ENCODE data around the gene TCEA2. TPM values are rescaled to one million over a fixed set of nuclear protein-coding genes. Genes with fewer than 3 reads are reported as not detected.

The TCEA2 gene
- total RNA-seq, 1 donor from 2014 or later: 23.2 TPM

DNA sequence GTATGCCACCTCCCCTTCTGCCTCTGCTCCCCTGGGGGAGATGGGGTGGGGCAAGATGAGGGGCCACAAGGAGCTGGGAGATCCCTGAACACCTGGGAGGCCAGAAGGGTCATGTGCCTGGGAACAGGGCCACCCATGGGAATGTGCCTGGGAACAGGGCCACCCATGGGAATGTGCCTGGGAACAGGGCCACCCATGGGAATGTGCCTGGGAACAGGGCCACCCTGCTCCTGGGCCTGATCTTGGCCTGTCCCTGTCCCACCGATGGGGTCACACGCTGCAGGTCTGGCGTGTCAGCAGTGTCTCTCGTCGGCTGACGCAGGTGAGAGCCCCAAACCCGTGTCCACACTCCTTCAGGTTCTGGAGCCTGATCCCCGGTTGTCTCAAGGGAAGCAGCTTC, 12.0 kb downstream of the TCEA2 start:
- Mint-ChIP-seq H3K36me3 (no peaks in the 10 kb centered on the region), H3K4me1 (peaks cover 5% of the 10 kb centered on the region), H3K4me3 (no peak overlapping the region), H3K27me3 (ENCODE audit: insufficient read depth, low read depth) (no peaks in the 10 kb centered on the region), H3K27ac (no peak overlapping the region), H3K9me3 (no peaks in the 10 kb centered on the region)
- Histone ChIP-seq H3F3A (ENCODE audit: low read depth) (peaks cover 13% of the 10 kb centered on the region), H3K79me2 (ENCODE audit: low read depth) (no peaks in the 10 kb centered on the region), H3K4me2 (no peak overlapping the region), H3K9ac (no peak overlapping the region), H4K20me1 (ENCODE audit: low read depth) (peaks cover 6% of the 10 kb centered on the region), H3K9me3 (ENCODE audit: low read depth) (no peaks in the 10 kb centered on the region), H3K27ac (no peak overlapping the region), H3K27me3 (peaks cover 8% of the 10 kb centered on the region), H2AFZ (replicated peaks) (no peak overlapping the region), H3K4me3 (no peak overlapping the region), H3K4me1 (peaks cover 7% of the 10 kb centered on the region), H3K36me3 (no peaks in the 10 kb centered on the region)
- TF ChIP-seq EZH2 (IDR thresholded peaks at IDR 0.05): no peak
- DNase-seq (ENCODE audit: low spot score): no peak

DNA sequence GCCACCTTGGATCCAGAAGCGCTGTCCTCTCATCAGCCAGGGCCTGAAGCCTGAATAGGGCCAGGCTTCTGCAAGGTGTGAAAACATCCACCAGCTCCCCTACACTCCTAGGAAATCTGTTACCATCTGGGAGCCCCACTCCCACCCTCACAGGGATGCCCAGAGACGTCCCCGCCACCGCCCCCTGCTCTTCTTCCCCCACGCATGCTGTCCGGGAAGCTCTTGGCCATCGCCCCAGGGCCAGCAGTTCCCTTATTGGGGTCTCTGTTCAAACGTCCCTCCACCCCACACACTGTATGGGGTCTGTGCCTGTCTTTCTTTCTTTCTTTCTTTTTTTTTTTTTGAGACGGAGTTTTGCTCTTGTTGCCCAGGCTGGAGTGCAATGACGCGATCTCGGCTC, 12.6 kb downstream of the TCEA2 start:
- H3K79me2 ChIP-seq (ENCODE audit: low read depth): no peaks in the 10 kb centered on the region
- H3K4me1 ChIP-seq: peaks cover 10% of the 10 kb centered on the region
- no peak overlapping the region for H3K9ac ChIP-seq
- H2AFZ ChIP-seq (replicated peaks): no peak overlapping the region
- peaks cover 19% of the 10 kb centered on the region for H3F3A ChIP-seq (ENCODE audit: low read depth)
- H3K27me3 Mint-ChIP-seq (ENCODE audit: insufficient read depth, low read depth): no peaks in the 10 kb centered on the region
- H3K9me3 ChIP-seq (ENCODE audit: low read depth): no peaks in the 10 kb centered on the region
- H3K4me1 Mint-ChIP-seq: peaks cover 10% of the 10 kb centered on the region
- H3K9me3 Mint-ChIP-seq: no peaks in the 10 kb centered on the region
- DNase-seq (ENCODE audit: low spot score): no peak
- H3K27ac ChIP-seq: no peak overlapping the region
- peaks cover 14% of the 10 kb centered on the region for H3K27me3 ChIP-seq
- no peaks in the 10 kb centered on the region for H3K36me3 Mint-ChIP-seq
- peaks cover under 1% of the 10 kb centered on the region for H4K20me1 ChIP-seq (ENCODE audit: low read depth)
- TF ChIP-seq EZH2phosphoT487 (IDR thresholded peaks at IDR 0.05): no peak
- TF ChIP-seq, protein P1, sequence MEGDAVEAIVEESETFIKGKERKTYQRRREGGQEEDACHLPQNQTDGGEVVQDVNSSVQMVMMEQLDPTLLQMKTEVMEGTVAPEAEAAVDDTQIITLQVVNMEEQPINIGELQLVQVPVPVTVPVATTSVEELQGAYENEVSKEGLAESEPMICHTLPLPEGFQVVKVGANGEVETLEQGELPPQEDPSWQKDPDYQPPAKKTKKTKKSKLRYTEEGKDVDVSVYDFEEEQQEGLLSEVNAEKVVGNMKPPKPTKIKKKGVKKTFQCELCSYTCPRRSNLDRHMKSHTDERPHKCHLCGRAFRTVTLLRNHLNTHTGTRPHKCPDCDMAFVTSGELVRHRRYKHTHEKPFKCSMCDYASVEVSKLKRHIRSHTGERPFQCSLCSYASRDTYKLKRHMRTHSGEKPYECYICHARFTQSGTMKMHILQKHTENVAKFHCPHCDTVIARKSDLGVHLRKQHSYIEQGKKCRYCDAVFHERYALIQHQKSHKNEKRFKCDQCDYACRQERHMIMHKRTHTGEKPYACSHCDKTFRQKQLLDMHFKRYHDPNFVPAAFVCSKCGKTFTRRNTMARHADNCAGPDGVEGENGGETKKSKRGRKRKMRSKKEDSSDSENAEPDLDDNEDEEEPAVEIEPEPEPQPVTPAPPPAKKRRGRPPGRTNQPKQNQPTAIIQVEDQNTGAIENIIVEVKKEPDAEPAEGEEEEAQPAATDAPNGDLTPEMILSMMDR (IDR thresholded peaks at IDR 0.05): no peak
- TF ChIP-seq EZH2 (IDR thresholded peaks at IDR 0.05): no peak
- H3K4me3 ChIP-seq: no peak overlapping the region
- no peak overlapping the region for H3K27ac Mint-ChIP-seq
- no peaks in the 10 kb centered on the region for H3K36me3 ChIP-seq
- H3K4me2 ChIP-seq: no peak overlapping the region
- H3K4me3 Mint-ChIP-seq: no peak overlapping the region

DNA sequence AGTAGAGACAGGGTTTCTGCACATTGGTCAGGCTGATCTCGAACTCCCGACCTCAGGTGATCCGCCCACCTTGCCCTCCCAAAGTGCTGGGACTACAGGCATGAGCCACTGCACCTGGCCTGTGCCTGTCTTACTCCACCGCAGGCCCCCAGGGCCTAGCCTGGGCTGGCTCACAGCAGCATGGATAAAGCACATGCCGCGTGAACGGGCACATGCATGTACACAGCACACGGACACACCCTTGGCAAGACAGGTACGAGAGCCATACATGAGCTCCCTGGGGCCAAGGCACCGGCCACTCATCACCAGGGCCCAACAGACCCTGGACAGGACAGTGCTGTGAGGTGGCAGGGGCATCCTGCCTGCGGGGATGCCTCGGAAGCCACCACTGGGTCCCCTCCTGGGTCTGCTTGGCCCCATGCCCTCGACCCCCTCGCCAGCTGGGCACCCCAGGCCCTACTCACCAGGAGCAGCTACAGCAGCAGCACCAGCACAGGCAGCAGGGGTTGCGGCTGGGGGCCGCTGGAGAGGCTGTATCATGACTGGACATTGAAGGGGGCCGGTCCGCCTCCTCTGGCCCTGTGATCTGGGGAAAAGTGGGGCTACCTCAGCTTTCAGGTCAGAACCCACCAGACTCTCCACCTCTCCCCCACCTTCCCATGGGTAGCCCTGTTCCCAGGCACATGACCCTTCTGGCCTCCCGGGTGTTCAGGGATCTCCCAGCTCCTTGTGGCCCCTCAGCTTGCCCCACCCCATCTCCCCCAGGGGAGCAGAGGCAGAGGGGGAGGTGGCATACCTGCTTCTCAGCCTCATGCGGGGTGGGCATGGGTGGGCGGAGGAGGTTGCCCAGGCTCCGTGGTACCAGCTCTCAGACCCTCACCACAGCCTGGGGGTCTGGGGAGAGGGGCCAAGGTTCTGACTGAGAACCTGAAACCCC, 13.3 kb downstream of the TCEA2 start:
- H3K4me2 ChIP-seq: no peak overlapping the region
- TF ChIP-seq EZH2 (IDR thresholded peaks at IDR 0.05): no peak
- TF ChIP-seq EZH2phosphoT487 (IDR thresholded peaks at IDR 0.05): no peak
- TF ChIP-seq, protein P1 (IDR thresholded peaks at IDR 0.05): no peak
- no peaks in the 10 kb centered on the region for H3K79me2 ChIP-seq (ENCODE audit: low read depth)
- Mint-ChIP-seq H3K4me3 (no peak overlapping the region), H3K27me3 (ENCODE audit: insufficient read depth, low read depth) (no peaks in the 10 kb centered on the region), H3K9me3 (no peaks in the 10 kb centered on the region), H3K36me3 (no peaks in the 10 kb centered on the region), H3K27ac (no peak overlapping the region), H3K4me1 (peaks cover 13% of the 10 kb centered on the region)
- peaks cover 26% of the 10 kb centered on the region for H3F3A ChIP-seq (ENCODE audit: low read depth)
- DNase-seq (ENCODE audit: low spot score): no peak
- peaks cover 10% of the 10 kb centered on the region for H3K4me1 ChIP-seq
- no peak overlapping the region for H3K4me3 ChIP-seq
- no peak overlapping the region for H3K9ac ChIP-seq
- H4K20me1 ChIP-seq (ENCODE audit: low read depth): peaks cover 1% of the 10 kb centered on the region
- H3K9me3 ChIP-seq (ENCODE audit: low read depth): no peaks in the 10 kb centered on the region
- H3K27me3 ChIP-seq: peaks cover 22% of the 10 kb centered on the region
- H2AFZ ChIP-seq (replicated peaks): no peak overlapping the region
- H3K36me3 ChIP-seq: no peaks in the 10 kb centered on the region
- no peak overlapping the region for H3K27ac ChIP-seq

DNA sequence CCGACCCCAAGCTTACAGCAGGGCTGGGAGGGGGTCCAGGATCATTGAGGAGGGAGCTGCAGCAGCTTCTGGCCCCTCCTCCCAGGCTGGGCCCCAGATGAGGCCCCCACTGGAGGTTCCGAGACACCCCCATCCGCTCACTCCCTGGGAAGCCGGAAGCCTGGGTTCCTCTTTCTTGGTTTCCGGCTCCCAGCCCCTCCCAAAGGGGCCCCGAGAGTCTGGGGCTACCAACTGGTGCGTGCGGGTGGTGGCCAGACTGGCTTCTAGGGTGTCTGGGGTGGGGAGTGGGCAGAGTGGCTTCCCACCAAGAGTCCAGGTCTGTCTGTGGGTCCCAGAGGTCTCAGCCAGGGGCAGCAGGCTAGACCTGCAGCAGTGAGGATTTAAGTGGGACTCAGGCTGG, 14.1 kb downstream of the TCEA2 start:
- Mint-ChIP-seq H3K4me1 (peaks cover 20% of the 10 kb centered on the region), H3K4me3 (no peak overlapping the region), H3K27ac (no peak overlapping the region), H3K9me3 (no peaks in the 10 kb centered on the region), H3K27me3 (ENCODE audit: insufficient read depth, low read depth) (peaks cover 2% of the 10 kb centered on the region), H3K36me3 (no peaks in the 10 kb centered on the region)
- peaks cover 10% of the 10 kb centered on the region for H3K4me1 ChIP-seq
- H3F3A ChIP-seq (ENCODE audit: low read depth): peaks cover 33% of the 10 kb centered on the region
- H3K36me3 ChIP-seq: no peaks in the 10 kb centered on the region
- H3K4me2 ChIP-seq: no peak overlapping the region
- peaks cover 30% of the 10 kb centered on the region for H3K27me3 ChIP-seq
- peaks cover 9% of the 10 kb centered on the region for H4K20me1 ChIP-seq (ENCODE audit: low read depth)
- DNase-seq (ENCODE audit: low spot score): no peak
- H3K27ac ChIP-seq: no peak overlapping the region
- TF ChIP-seq EZH2 (IDR thresholded peaks at IDR 0.05) (no peak), EZH2phosphoT487 (IDR thresholded peaks at IDR 0.05) (no peak)
- TF ChIP-seq, protein P1 (IDR thresholded peaks at IDR 0.05): no peak
- H3K79me2 ChIP-seq (ENCODE audit: low read depth): no peaks in the 10 kb centered on the region
- no peak overlapping the region for H3K9ac ChIP-seq
- no peaks in the 10 kb centered on the region for H3K9me3 ChIP-seq (ENCODE audit: low read depth)
- H2AFZ ChIP-seq (replicated peaks): no peak overlapping the region
- H3K4me3 ChIP-seq: no peak overlapping the region

All from neural progenitor cell (in vitro differentiated cells).